ENCODE results near the gene PCA3. TPM values are rescaled to one million over a fixed set of nuclear protein-coding genes. Genes with fewer than 3 reads are reported as not detected.

Gene PCA3
- total and polyA plus RNA-seq, 5 donors: 0.18 to 0.26 TPM; not detected in 3

- Histone ChIP-seq H3K4me1 (ENCODE audit: control insufficient read depth, insufficient read depth, low read length) (no peaks in the 10 kb centered on the region), H3K9me3 (ENCODE audit: control insufficient read depth, low read length) (no peaks in the 10 kb centered on the region), H3K4me3 (ENCODE audit: low read length) (no peak overlapping the region), H3K27me3 (ENCODE audit: control insufficient read depth, insufficient read depth) (no peaks in the 10 kb centered on the region), H3K27ac (ENCODE audit: low read length) (no peak overlapping the region)
- intact Hi-C loops (cut with DNase I): no loop called here
- 76% methylated on average over 5 of the region's 5 CpGs for WGBS
- ATAC-seq (no peak), DNase-seq (no peak)
These were observed 32.1 kb downstream of the PCA3 start for GRCh38 chr9:76796296-76796695.

- Histone ChIP-seq H3K9me3 (ENCODE audit: control insufficient read depth, low read length) (no peaks in the 10 kb centered on the region), H3K27ac (ENCODE audit: low read length) (no peak overlapping the region), H3K27me3 (ENCODE audit: control insufficient read depth, insufficient read depth) (no peaks in the 10 kb centered on the region), H3K4me3 (ENCODE audit: low read length) (no peak overlapping the region), H3K4me1 (ENCODE audit: control insufficient read depth, insufficient read depth, low read length) (no peaks in the 10 kb centered on the region)
- ATAC-seq (no peak), DNase-seq (no peak)
- 75% methylated on average over 2 of the region's 2 CpGs for WGBS
- intact Hi-C loops (cut with DNase I): no loop called here
These were observed 34.3 kb downstream of the PCA3 start for GRCh38 chr9:76798527-76798926.

GRCh38 chr9:76799473-76799872 lies 35.2 kb downstream of the PCA3 start:
- H3K27me3 ChIP-seq (ENCODE audit: control insufficient read depth, insufficient read depth): no peaks in the 10 kb centered on the region
- WGBS: 94% methylated on average over 1 of the region's 1 CpG
- ATAC-seq (no peak), DNase-seq (no peak)
- no peak overlapping the region for H3K4me3 ChIP-seq (ENCODE audit: low read length)
- H3K9me3 ChIP-seq (ENCODE audit: control insufficient read depth, low read length): no peaks in the 10 kb centered on the region
- intact Hi-C loops (cut with DNase I): no loop called here
- no peaks in the 10 kb centered on the region for H3K4me1 ChIP-seq (ENCODE audit: control insufficient read depth, insufficient read depth, low read length)
- no peak overlapping the region for H3K27ac ChIP-seq (ENCODE audit: low read length)

GRCh38 chr9:76800901-76801300 lies 36.7 kb downstream of the PCA3 start:
- Histone ChIP-seq H3K4me1 (ENCODE audit: control insufficient read depth, insufficient read depth, low read length) (no peaks in the 10 kb centered on the region), H3K9me3 (ENCODE audit: control insufficient read depth, low read length) (no peaks in the 10 kb centered on the region), H3K27me3 (ENCODE audit: control insufficient read depth, insufficient read depth) (no peaks in the 10 kb centered on the region), H3K27ac (ENCODE audit: low read length) (no peak overlapping the region), H3K4me3 (ENCODE audit: low read length) (no peak overlapping the region)
- 73% methylated on average over 1 of the region's 1 CpG for WGBS
- intact Hi-C loops (cut with DNase I): no loop called here
- DNase-seq: no peak
- no peak for ATAC-seq

- no peaks in the 10 kb centered on the region for H3K9me3 ChIP-seq (ENCODE audit: control insufficient read depth, low read length)
- no peak overlapping the region for H3K4me3 ChIP-seq (ENCODE audit: low read length)
- no peaks in the 10 kb centered on the region for H3K27me3 ChIP-seq (ENCODE audit: control insufficient read depth, insufficient read depth)
- H3K27ac ChIP-seq (ENCODE audit: low read length): no peak overlapping the region
- ATAC-seq (no peak), DNase-seq (no peak)
- intact Hi-C loops (cut with DNase I): no loop called here
- H3K4me1 ChIP-seq (ENCODE audit: control insufficient read depth, insufficient read depth, low read length): no peaks in the 10 kb centered on the region
- 33% methylated on average over 2 of the region's 2 CpGs for WGBS
These were observed 38.8 kb downstream of the PCA3 start for GRCh38 chr9:76803083-76803482.

- ATAC-seq (no peak), DNase-seq (no peak)
- intact Hi-C loops (cut with DNase I): no loop called here
- H3K27me3 ChIP-seq (ENCODE audit: control insufficient read depth, insufficient read depth): no peaks in the 10 kb centered on the region
- H3K4me1 ChIP-seq (ENCODE audit: control insufficient read depth, insufficient read depth, low read length): no peaks in the 10 kb centered on the region
- no peak overlapping the region for H3K27ac ChIP-seq (ENCODE audit: low read length)
- no peaks in the 10 kb centered on the region for H3K9me3 ChIP-seq (ENCODE audit: control insufficient read depth, low read length)
- 69% methylated on average over 7 of the region's 7 CpGs for WGBS
- no peak overlapping the region for H3K4me3 ChIP-seq (ENCODE audit: low read length)
These were observed 39.5 kb downstream of the PCA3 start for GRCh38 chr9:76803762-76804161.

GRCh38 chr9:76808636-76809035 lies 44.4 kb downstream of the PCA3 start:
- Histone ChIP-seq H3K9me3 (ENCODE audit: control insufficient read depth, low read length) (no peaks in the 10 kb centered on the region), H3K4me1 (ENCODE audit: control insufficient read depth, insufficient read depth, low read length) (no peaks in the 10 kb centered on the region), H3K27me3 (ENCODE audit: control insufficient read depth, insufficient read depth) (no peaks in the 10 kb centered on the region), H3K4me3 (ENCODE audit: low read length) (no peak overlapping the region), H3K27ac (ENCODE audit: low read length) (no peak overlapping the region)
- ATAC-seq (no peak), DNase-seq (no peak)
- WGBS: 44% methylated on average over 5 of the region's 5 CpGs
- intact Hi-C loops (cut with DNase I): loop anchor here in 1 of 4 donors (5.0 kb wide), 1 partner anchor 179 kb away; no protein-coding TSS in a partner anchor

- Histone ChIP-seq H3K27me3 (ENCODE audit: control insufficient read depth, insufficient read depth) (no peaks in the 10 kb centered on the region), H3K27ac (ENCODE audit: low read length) (no peak overlapping the region), H3K4me3 (ENCODE audit: low read length) (no peak overlapping the region), H3K4me1 (ENCODE audit: control insufficient read depth, insufficient read depth, low read length) (no peaks in the 10 kb centered on the region), H3K9me3 (ENCODE audit: control insufficient read depth, low read length) (no peaks in the 10 kb centered on the region)
- ATAC-seq: peak; percentile 77 to 80
- intact Hi-C loops (cut with DNase I): loop anchor here (2.0 to 10.0 kb wide), 7 partner anchors 186 to 344 kb away; no protein-coding TSS in a partner anchor
- 29% methylated on average over 2 of the region's 2 CpGs for WGBS
- peak in 1 of 3 donors; percentile 23 for DNase-seq
These were observed 46.2 kb downstream of the PCA3 start for GRCh38 chr9:76810377-76810957.

- Histone ChIP-seq H3K27me3 (ENCODE audit: control insufficient read depth, insufficient read depth) (no peaks in the 10 kb centered on the region), H3K4me1 (ENCODE audit: control insufficient read depth, insufficient read depth, low read length) (no peaks in the 10 kb centered on the region), H3K4me3 (ENCODE audit: low read length) (no peak overlapping the region), H3K9me3 (ENCODE audit: control insufficient read depth, low read length) (no peaks in the 10 kb centered on the region), H3K27ac (ENCODE audit: low read length) (no peak overlapping the region)
- DNase-seq (no peak), ATAC-seq (no peak)
- intact Hi-C loops (cut with DNase I): loop anchor here (5.0 to 10.0 kb wide), 6 partner anchors 185 to 342 kb away; no protein-coding TSS in a partner anchor
- WGBS: 75% methylated on average over 6 of the region's 6 CpGs
These were observed 48.4 kb downstream of the PCA3 start for GRCh38 chr9:76812591-76812990.

- Histone ChIP-seq H3K27ac (ENCODE audit: low read length) (no peak overlapping the region), H3K9me3 (ENCODE audit: control insufficient read depth, low read length) (no peaks in the 10 kb centered on the region), H3K4me3 (ENCODE audit: low read length) (no peak overlapping the region), H3K4me1 (ENCODE audit: control insufficient read depth, insufficient read depth, low read length) (no peaks in the 10 kb centered on the region), H3K27me3 (ENCODE audit: control insufficient read depth, insufficient read depth) (no peaks in the 10 kb centered on the region)
- no peak for DNase-seq
- intact Hi-C loops (cut with DNase I): loop anchor here in 2 of 4 donors (10.0 kb wide), 2 partner anchors 187 to 337 kb away; no protein-coding TSS in a partner anchor
- 88% methylated on average over 1 of the region's 1 CpG for WGBS
- no peak for ATAC-seq
These were observed 53.3 kb downstream of the PCA3 start for GRCh38 chr9:76817489-76817888.

GRCh38 chr9:76818271-76818670 lies 54.0 kb downstream of the PCA3 start:
- Histone ChIP-seq H3K4me3 (ENCODE audit: low read length) (no peak overlapping the region), H3K4me1 (ENCODE audit: control insufficient read depth, insufficient read depth, low read length) (no peaks in the 10 kb centered on the region), H3K9me3 (ENCODE audit: control insufficient read depth, low read length) (no peaks in the 10 kb centered on the region), H3K27me3 (ENCODE audit: control insufficient read depth, insufficient read depth) (no peaks in the 10 kb centered on the region), H3K27ac (ENCODE audit: low read length) (no peak overlapping the region)
- DNase-seq (peak; percentile 71 to 84 (median 75)), ATAC-seq (peak; percentile 98 to 100)
- 41% methylated on average over 4 of the region's 4 CpGs for WGBS
- intact Hi-C loops (cut with DNase I): loop anchor here in 2 of 4 donors (10.0 kb wide), 2 partner anchors 187 to 337 kb away; no protein-coding TSS in a partner anchor

GRCh38 chr9:76820431-76820830 lies 56.2 kb downstream of the PCA3 start:
- H3K27ac ChIP-seq (ENCODE audit: low read length): no peak overlapping the region

More at GRCh38 chr9:76820431-76820830, 56.2 kb downstream of the PCA3 start:
- WGBS: 71% methylated on average over 6 of the region's 6 CpGs
- intact Hi-C loops (cut with DNase I): no loop called here
- H3K4me3 ChIP-seq (ENCODE audit: low read length): no peak overlapping the region
- H3K9me3 ChIP-seq (ENCODE audit: control insufficient read depth, low read length): no peaks in the 10 kb centered on the region
- no peaks in the 10 kb centered on the region for H3K27me3 ChIP-seq (ENCODE audit: control insufficient read depth, insufficient read depth)
- no peak for ATAC-seq
- no peak for DNase-seq
- no peaks in the 10 kb centered on the region for H3K4me1 ChIP-seq (ENCODE audit: control insufficient read depth, insufficient read depth, low read length)

All from right cardiac atrium (tissue), 5 donors.